SH-SY5Y (cell line): ENCODE measurements around the gene TAF7.

ENCODE experiments used
- GATA2 ChIP-seq: IDR thresholded peaks from 2 replicates; pipeline ENCODE4 v1.6.1; 2011; ENCODE audit warnings: mild to moderate bottlenecking, low read depth, low read length
- GATA3 ChIP-seq: IDR thresholded peaks from 2 replicates; pipeline ENCODE4 v1.6.1; 2011; ENCODE audit warnings: low read depth, mild to moderate bottlenecking, low read length, moderate library complexity

GRCh38 chr5:141345327-141345726, 24.7 kb upstream of the TAF7 start:
- TF ChIP-seq GATA3 (no peak), GATA2 (no peak)
